ENCODE results near the gene TNS2.
"Not testable (repeated sequence)": the region's sequence is repeated elsewhere in the genome, so short reads cannot be mapped to it uniquely, and the experiment has no call there.

Gene TNS2

GRCh38 chr12:53007343-53007742 is 42.5 kb upstream of the TNS2 start:
- H3K9me3 ChIP-seq (ENCODE audit: low read length) = no peaks in the 10 kb centered on the region
- H3K9me2 ChIP-seq (ENCODE audit: low read depth, low read length) = no peaks in the 10 kb centered on the region
- no peaks in the 10 kb centered on the region for H4K20me1 ChIP-seq (ENCODE audit: insufficient read depth, low read length)
- H3K79me2 ChIP-seq (ENCODE audit: insufficient read depth, low read length) = peaks cover 60% of the 10 kb centered on the region
- no peaks in the 10 kb centered on the region for H3K27me3 ChIP-seq (ENCODE audit: insufficient read depth, low read length)
- H3K36me3 ChIP-seq (ENCODE audit: insufficient read depth, low read length) = peaks cover 55% of the 10 kb centered on the region
- H3K4me3 ChIP-seq (ENCODE audit: low read depth, low read length, poor library complexity, severe bottlenecking) = peak overlapping the region; percentile 99
- H2AFZ ChIP-seq (ENCODE audit: low read length) = no peak overlapping the region
- H3K4me2 ChIP-seq (ENCODE audit: low read length) = peak overlapping the region; percentile 83
- no peak for TF ChIP-seq EZH2 (IDR thresholded peaks at IDR 0.05; ENCODE audit: borderline replicate concordance, low read length)
- TF ChIP-seq, protein P1, sequence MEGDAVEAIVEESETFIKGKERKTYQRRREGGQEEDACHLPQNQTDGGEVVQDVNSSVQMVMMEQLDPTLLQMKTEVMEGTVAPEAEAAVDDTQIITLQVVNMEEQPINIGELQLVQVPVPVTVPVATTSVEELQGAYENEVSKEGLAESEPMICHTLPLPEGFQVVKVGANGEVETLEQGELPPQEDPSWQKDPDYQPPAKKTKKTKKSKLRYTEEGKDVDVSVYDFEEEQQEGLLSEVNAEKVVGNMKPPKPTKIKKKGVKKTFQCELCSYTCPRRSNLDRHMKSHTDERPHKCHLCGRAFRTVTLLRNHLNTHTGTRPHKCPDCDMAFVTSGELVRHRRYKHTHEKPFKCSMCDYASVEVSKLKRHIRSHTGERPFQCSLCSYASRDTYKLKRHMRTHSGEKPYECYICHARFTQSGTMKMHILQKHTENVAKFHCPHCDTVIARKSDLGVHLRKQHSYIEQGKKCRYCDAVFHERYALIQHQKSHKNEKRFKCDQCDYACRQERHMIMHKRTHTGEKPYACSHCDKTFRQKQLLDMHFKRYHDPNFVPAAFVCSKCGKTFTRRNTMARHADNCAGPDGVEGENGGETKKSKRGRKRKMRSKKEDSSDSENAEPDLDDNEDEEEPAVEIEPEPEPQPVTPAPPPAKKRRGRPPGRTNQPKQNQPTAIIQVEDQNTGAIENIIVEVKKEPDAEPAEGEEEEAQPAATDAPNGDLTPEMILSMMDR (IDR thresholded peaks at IDR 0.05; ENCODE audit: low read length) = no peak
- H3K27ac ChIP-seq (ENCODE audit: low read depth, low read length, poor library complexity, severe bottlenecking) = peak overlapping the region; percentile 94
- H3K4me1 ChIP-seq (ENCODE audit: insufficient read depth, low read length, severe bottlenecking) = peaks cover 52% of the 10 kb centered on the region
- peak overlapping the region; percentile 100 for H3K9ac ChIP-seq (ENCODE audit: low read length)
- no peaks in the 10 kb centered on the region for H3F3A ChIP-seq (ENCODE audit: insufficient read depth, low read length)

DNA sequence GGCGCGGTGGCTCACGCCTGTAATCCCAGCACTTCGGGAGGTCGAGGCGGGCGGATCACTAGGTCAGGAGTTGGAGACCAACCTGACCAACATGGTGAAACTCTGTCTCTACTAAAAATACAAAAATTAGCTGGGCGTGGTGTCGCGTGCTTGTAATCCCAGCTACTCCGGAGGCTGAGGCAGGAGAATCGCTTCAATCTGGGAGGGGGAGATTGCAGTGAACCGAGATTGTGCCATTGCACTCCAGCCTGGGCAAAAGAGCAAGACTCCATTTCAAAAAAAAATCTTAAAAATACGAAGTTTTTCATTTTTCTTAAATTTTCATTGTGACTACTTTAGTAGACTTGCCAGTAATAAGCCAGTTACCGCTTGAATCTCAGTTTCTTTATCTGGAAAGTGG is 41.1 kb upstream of the TNS2 start:
- not testable (repeated sequence) for H2AFZ ChIP-seq (ENCODE audit: low read length); H3K27ac ChIP-seq (ENCODE audit: low read depth, low read length, poor library complexity, severe bottlenecking); H3K27me3 ChIP-seq (ENCODE audit: insufficient read depth, low read length); H4K20me1 ChIP-seq (ENCODE audit: insufficient read depth, low read length); H3K9ac ChIP-seq (ENCODE audit: low read length); H3K9me3 ChIP-seq (ENCODE audit: low read length); H3F3A ChIP-seq (ENCODE audit: insufficient read depth, low read length); H3K9me2 ChIP-seq (ENCODE audit: low read depth, low read length)
- Histone ChIP-seq H3K4me1 (ENCODE audit: insufficient read depth, low read length, severe bottlenecking) (peaks cover 52% of the 10 kb centered on the region), H3K4me3 (ENCODE audit: low read depth, low read length, poor library complexity, severe bottlenecking) (peak overlapping the region; percentile 99), H3K36me3 (ENCODE audit: insufficient read depth, low read length) (peaks cover 62% of the 10 kb centered on the region), H3K4me2 (ENCODE audit: low read length) (peak overlapping the region; percentile 83), H3K79me2 (ENCODE audit: insufficient read depth, low read length) (peaks cover 74% of the 10 kb centered on the region)

DNA sequence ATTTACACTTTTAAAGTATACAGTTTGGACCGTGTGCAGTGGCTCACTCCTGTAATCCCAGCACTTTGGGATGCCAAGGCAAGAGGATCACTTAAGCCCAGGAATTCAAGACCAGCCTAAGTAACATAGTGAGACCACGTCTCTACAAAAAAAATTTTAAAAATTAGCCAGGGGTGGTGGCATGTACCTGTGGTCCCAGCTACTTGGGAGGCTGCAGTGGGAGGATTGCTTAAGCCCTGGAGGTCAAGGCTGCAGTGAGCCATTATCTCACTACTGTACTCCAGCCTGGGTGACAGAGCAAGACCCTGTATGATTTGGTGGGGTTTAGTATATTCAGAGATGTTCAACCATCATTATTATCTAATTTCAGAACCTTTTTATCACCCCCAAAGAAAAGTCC is 38.9 kb upstream of the TNS2 start:
- Histone ChIP-seq H3K36me3 (ENCODE audit: insufficient read depth, low read length) (peaks cover 78% of the 10 kb centered on the region), H3K9ac (ENCODE audit: low read length) (no peak overlapping the region), H3K79me2 (ENCODE audit: insufficient read depth, low read length) (peaks cover 94% of the 10 kb centered on the region), H3K27ac (ENCODE audit: low read depth, low read length, poor library complexity, severe bottlenecking) (no peak overlapping the region), H4K20me1 (ENCODE audit: insufficient read depth, low read length) (0 out of 2 replicates have a peak, but pooled peaks cover 2% of the 10 kb centered on the region), H3K9me2 (ENCODE audit: low read depth, low read length) (no peaks in the 10 kb centered on the region), H3K9me3 (ENCODE audit: low read length) (no peaks in the 10 kb centered on the region), H3K4me3 (ENCODE audit: low read depth, low read length, poor library complexity, severe bottlenecking) (no peak overlapping the region), H3K4me2 (ENCODE audit: low read length) (no peak overlapping the region; the same call in 1 of the 2 replicates), H3K4me1 (ENCODE audit: insufficient read depth, low read length, severe bottlenecking) (peaks cover 43% of the 10 kb centered on the region), H3K27me3 (ENCODE audit: insufficient read depth, low read length) (no peaks in the 10 kb centered on the region), H2AFZ (ENCODE audit: low read length) (no peak overlapping the region), H3F3A (ENCODE audit: insufficient read depth, low read length) (no peaks in the 10 kb centered on the region)
- TF ChIP-seq, protein P1 (IDR thresholded peaks at IDR 0.05; ENCODE audit: low read length) = no peak
- no peak for TF ChIP-seq EZH2 (IDR thresholded peaks at IDR 0.05; ENCODE audit: borderline replicate concordance, low read length)

GRCh38 chr12:53011889-53012288 is 38.0 kb upstream of the TNS2 start:
- H3K27me3 ChIP-seq (ENCODE audit: insufficient read depth, low read length) = no peaks in the 10 kb centered on the region
- H3K4me1 ChIP-seq (ENCODE audit: insufficient read depth, low read length, severe bottlenecking) = peaks cover 43% of the 10 kb centered on the region
- 0 out of 2 replicates have a peak, but pooled peaks cover 2% of the 10 kb centered on the region for H4K20me1 ChIP-seq (ENCODE audit: insufficient read depth, low read length)
- H3K4me2 ChIP-seq (ENCODE audit: low read length) = no peak overlapping the region
- H3K36me3 ChIP-seq (ENCODE audit: insufficient read depth, low read length) = peaks cover 83% of the 10 kb centered on the region
- no peak overlapping the region for H3K4me3 ChIP-seq (ENCODE audit: low read depth, low read length, poor library complexity, severe bottlenecking)
- H3F3A ChIP-seq (ENCODE audit: insufficient read depth, low read length) = no peaks in the 10 kb centered on the region
- peaks cover 94% of the 10 kb centered on the region for H3K79me2 ChIP-seq (ENCODE audit: insufficient read depth, low read length)
- H3K9ac ChIP-seq (ENCODE audit: low read length) = no peak overlapping the region
- H3K27ac ChIP-seq (ENCODE audit: low read depth, low read length, poor library complexity, severe bottlenecking) = no peak overlapping the region
- no peaks in the 10 kb centered on the region for H3K9me2 ChIP-seq (ENCODE audit: low read depth, low read length)
- no peak overlapping the region for H2AFZ ChIP-seq (ENCODE audit: low read length)
- TF ChIP-seq, protein P1 (IDR thresholded peaks at IDR 0.05; ENCODE audit: low read length) = no peak
- TF ChIP-seq EZH2 (IDR thresholded peaks at IDR 0.05; ENCODE audit: borderline replicate concordance, low read length) = no peak
- no peaks in the 10 kb centered on the region for H3K9me3 ChIP-seq (ENCODE audit: low read length)
